Endothelial cell of umbilical vein (primary cell): ENCODE data around the gene COL20A1. TPM values are rescaled to one million over a fixed set of nuclear protein-coding genes. Genes with fewer than 3 reads are reported as not detected.

Source experiments
- BruUV-seq: library from RNA; stranded (reverse); fragments of 400-500 nt; replicated peaks from 2 replicates; lab custom pipeline; 2021; lab: Mats Ljungman, UMichigan
- CTCF ChIA-PET: fragments of 300-600, 350-600 bp; sonication (Branson Sonifier 250); formaldehyde crosslinking; loops from one replicate; lab custom pipeline; 2021; ENCODE audit warnings: antibody characterized with exemption, inconsistent platforms; lab: Charles Lee
- POLR2A ChIA-PET: fragments of 300-600, 350-600 bp; sonication (Branson Sonifier 250); formaldehyde crosslinking; loops from one replicate; lab custom pipeline; 2021; ENCODE audit warnings: antibody characterized with exemption, inconsistent platforms; lab: Charles Lee
- DNase-seq: peaks from one replicate; pipeline ENCODE4 v3.0.0-alpha.2; 2011; ENCODE audit warnings: low read depth, low spot score
- FAIRE-seq: peaks from 2 replicates; lab custom pipeline; 2011; peaks lifted over from hg19 to GRCh38; lab: Jason Lieb, UNC
- H2AFZ ChIP-seq: 2 replicates; pipeline ENCODE4 v1.6.0; 2012; ENCODE audit warnings: low read depth, low read length, control low read depth, inconsistent platforms
- H3K27ac ChIP-seq: 2 replicates; pipeline ENCODE4 v1.5.1; 2011; ENCODE audit warnings: low read depth, mild to moderate bottlenecking, control low read depth, low read length, moderate library complexity; ENCODE audit not compliant: insufficient read depth
- H3K27me3 ChIP-seq, 2 experiments: 2 replicates each; pipeline versions ENCODE4 v1.6.0 to v1.6.1; 2011; ENCODE audit warnings: low read length in 2 of 2, mixed read lengths in 1 of 2; ENCODE audit not compliant: control insufficient read depth in 2 of 2, insufficient read depth in 2 of 2
- H3K36me3 ChIP-seq, 2 experiments: 2 replicates in 1 of 2; 3 replicates in 1 of 2; pipeline ENCODE4 v1.5.1; 2011; ENCODE audit warnings: low read length in 2 of 2, mild to moderate bottlenecking in 1 of 2, moderate library complexity in 1 of 2; ENCODE audit not compliant: control insufficient read depth in 2 of 2, insufficient read depth in 2 of 2; ENCODE audit errors: extremely low read depth in 1 of 2
- H3K4me1 ChIP-seq: 3 replicates; pipeline ENCODE4 v1.5.1; 2011; ENCODE audit warnings: mild to moderate bottlenecking, low read length; ENCODE audit not compliant: control insufficient read depth, insufficient read depth; ENCODE audit errors: extremely low read depth
- H3K4me2 ChIP-seq: 2 replicates; pipeline ENCODE4 v1.6.1; 2011; ENCODE audit warnings: low read length, control low read depth, mixed read lengths; ENCODE audit not compliant: insufficient read depth
- H3K4me3 ChIP-seq, 3 experiments: fragments of 200-600 bp in 1 of 3; sonication (generic), shearing (Covaris generic) in 1 of 3; replicated peaks in 1 of 3; 2 replicates each; pipeline ENCODE4 v1.5.1; 2011 to 2016; ENCODE audit warnings: control low read depth in 3 of 3, low read length in 3 of 3, mild to moderate bottlenecking in 2 of 3, inconsistent platforms in 1 of 3, low read depth in 1 of 3, moderate library complexity in 1 of 3; ENCODE audit not compliant: insufficient read depth in 1 of 3
- H3K79me2 ChIP-seq: 2 replicates; pipeline ENCODE4 v1.6.0; 2012; ENCODE audit warnings: low read length, inconsistent platforms; ENCODE audit not compliant: control insufficient read depth, insufficient read depth
- H3K9ac ChIP-seq: replicated peaks from 2 replicates; pipeline ENCODE3; 2011; ENCODE audit warnings: low read length, control low read depth; ENCODE audit not compliant: insufficient read depth; ENCODE audit errors: extremely low read depth
- H3K9me1 ChIP-seq: replicated peaks from 3 replicates; pipeline ENCODE4 v1.6.0; 2011; ENCODE audit warnings: mild to moderate bottlenecking, low read length; ENCODE audit not compliant: control insufficient read depth, insufficient read depth; ENCODE audit errors: extremely low read depth
- H3K9me3 ChIP-seq: replicated peaks from 2 replicates; pipeline ENCODE4 v1.5.1; 2012; ENCODE audit warnings: low read length, inconsistent platforms; ENCODE audit not compliant: control insufficient read depth, insufficient read depth
- H4K20me1 ChIP-seq: replicated peaks from 2 replicates; pipeline ENCODE3; 2011; ENCODE audit warnings: mild to moderate bottlenecking, low read length; ENCODE audit not compliant: control insufficient read depth, insufficient read depth; ENCODE audit errors: extremely low read depth
- CTCF ChIP-seq, 2 donors: IDR thresholded peaks; 1 replicate in 1 of 2; 2 replicates in 1 of 2; pipeline ENCODE4 v1.5.1; 2011; ENCODE audit warnings: low read length in 2 of 2, mild to moderate bottlenecking in 2 of 2, moderate library complexity in 2 of 2, control low read depth in 1 of 2, inconsistent platforms in 1 of 2, low read depth in 1 of 2; ENCODE audit not compliant: insufficient read depth in 1 of 2; ENCODE audit errors: extremely low read depth in 1 of 2
- EZH2 ChIP-seq: IDR thresholded peaks from 2 replicates; pipeline ENCODE4 v1.6.1; 2012; ENCODE audit warnings: borderline replicate concordance, low read depth, mild to moderate bottlenecking, moderate library complexity, low read length, inconsistent platforms; ENCODE audit not compliant: severe bottlenecking
- FOS ChIP-seq: IDR thresholded peaks from 2 replicates; pipeline ENCODE4 v1.6.1; 2011; ENCODE audit warnings: mild to moderate bottlenecking, low read length, moderate library complexity, borderline replicate concordance; ENCODE audit not compliant: insufficient read depth
- GATA2 ChIP-seq: IDR thresholded peaks from 2 replicates; pipeline ENCODE4 v1.7.0; 2011; ENCODE audit warnings: low read depth, mild to moderate bottlenecking, moderate library complexity, mixed read lengths, low read length; ENCODE audit not compliant: insufficient read length, insufficient read depth
- JUN ChIP-seq: IDR thresholded peaks from 2 replicates; pipeline ENCODE4 v1.6.1; 2011; ENCODE audit warnings: borderline replicate concordance, low read depth; ENCODE audit not compliant: insufficient read length, insufficient read depth
- MYC ChIP-seq: IDR thresholded peaks from one replicate; pipeline ENCODE4 v1.6.1; 2011; ENCODE audit warnings: mild to moderate bottlenecking, low read depth, low read length
- dilution Hi-C: fragments of 300-500 bp; cut with MboI; formaldehyde crosslinking; loops from one replicate; pipeline ENCODE4 v1.15.0; 2019; ENCODE audit warnings: low sequenced_read_pairs; ENCODE audit not compliant: extremely low pct_ligation_motif_present
- intact Hi-C: fragments of 100-400 bp; cut with micrococcal nuclease; formaldehyde crosslinking; loops from one replicate; pipeline ENCODE4 v1.10.0; 2022
- polyA plus RNA-seq, 4 experiments: library from polyadenylated mRNA; depleted of rRNA in 3 of 4; stranded (reverse) in 3 of 4; unstranded in 1 of 4; fragments of >200 nt; gene quantifications; 2 replicates each; pipeline versions ENCODE4 v1.2.1 to v1.2.3, GENCODE V29; 2011 to 2012; ENCODE audit warnings: missing spikeins in 1 of 4
- total RNA-seq: library from RNA; stranded (reverse); gene quantifications from 2 replicates; pipeline ENCODE4 v1.2.3, GENCODE V29; 2021

COL20A1 gene
- total and polyA plus RNA-seq, 2 donors (not counting 3 experiments of a cell fraction or from before 2014, with no cell fraction given), result not detected

GRCh38 chr20:63325021-63325471 lies 32.1 kb downstream of the COL20A1 start:
- BruUV-seq, result no TSS peak
- H3K27ac ChIP-seq, result no peak overlapping the region

More at GRCh38 chr20:63325021-63325471, 32.1 kb downstream of the COL20A1 start:
- Histone ChIP-seq H3K36me3 (no peaks in the 10 kb centered on the region), H2AFZ (no peak overlapping the region), H3K79me2 (no peaks in the 10 kb centered on the region), H3K4me3 (no peak overlapping the region), H4K20me1 (no peaks in the 10 kb centered on the region), H3K9ac (no peak overlapping the region), H3K4me2 (no peak overlapping the region), H3K27me3 (peaks cover 0 to 4% of the 10 kb centered on the region in 2 experiments), H3K4me1 (no peaks in the 10 kb centered on the region), H3K9me1 (no peaks in the 10 kb centered on the region), H3K9me3 (no peaks in the 10 kb centered on the region)
- intact Hi-C loops, result no loop called here
- dilution Hi-C loops, result no loop called here
- POLR2A ChIA-PET, result no interaction called here
- CTCF ChIA-PET, result interaction anchor here (1.1 kb wide), 1 partner anchor 57 kb away, joined by 3 read pairs; no protein-coding TSS in a partner anchor
- no peak for FAIRE-seq
- no peak for DNase-seq
- no peak for TF ChIP-seq FOS
- no peak for TF ChIP-seq CTCF (IDR thresholded peaks at IDR 0.05; ENCODE audit: extremely low read depth in 1 of 2, insufficient read depth in 1 of 2, low read depth in 1 of 2, low read length in 2 of 2)
- TF ChIP-seq EZH2, result no peak
- TF ChIP-seq MYC, result no peak
- no peak for TF ChIP-seq JUN
- TF ChIP-seq GATA2, result no peak
